Thoracic aorta (tissue), 2 donors: ENCODE results near the gene FRMD6. TPM values are rescaled to one million over a fixed set of nuclear protein-coding genes. Genes with fewer than 3 reads are reported as not detected.

Source experiments
- ATAC-seq: fragments of 150-250 bp; one replicate; pipeline ENCODE4 v1.8.0; 2017; ENCODE audit warnings: low read depth; ENCODE audit not compliant: insufficient number of reproducible peaks, low FRiP score
- DNase-seq: peaks from one replicate; pipeline ENCODE4 v3.0.0-alpha.2; 2020; ENCODE audit warnings: low spot score
- H3K27ac ChIP-seq, 2 donors: fragments of 200-600 bp; sonication (generic); 1 replicate in 1 of 2; 2 replicates in 1 of 2; pipeline ENCODE4 v1.5.1; 2016; ENCODE audit warnings: mild to moderate bottlenecking in 2 of 2, moderate library complexity in 2 of 2
- H3K27me3 ChIP-seq: fragments of 200-600 bp; sonication (generic); replicated peaks from 2 replicates; pipeline ENCODE4 v1.6.0; 2016; ENCODE audit warnings: mild to moderate bottlenecking; ENCODE audit not compliant: insufficient read depth
- H3K36me3 ChIP-seq: fragments of 200-600 bp; sonication (generic); one replicate; pipeline ENCODE4 v1.5.1; 2016
- H3K4me1 ChIP-seq, 2 donors: fragments of 200-600 bp; sonication (generic); 1 replicate in 1 of 2; 2 replicates in 1 of 2; pipeline versions ENCODE4 v1.5.1 to v1.6.0; 2016; ENCODE audit warnings: low read depth in 2 of 2, mild to moderate bottlenecking in 1 of 2; ENCODE audit not compliant: control insufficient read depth in 1 of 2
- H3K4me3 ChIP-seq: fragments of 200-600 bp; sonication (generic); 2 replicates; pipeline ENCODE4 v1.5.1; 2016; ENCODE audit warnings: mild to moderate bottlenecking
- H3K9me3 ChIP-seq: fragments of 200-600 bp; sonication (generic); 2 replicates; pipeline ENCODE4 v1.5.1; 2016
- total RNA-seq, 2 donors: library from RNA; depleted of rRNA; stranded (reverse); fragments of >200 nt; gene quantifications; one replicate each; pipeline versions ENCODE4 v1.1.0 to v1.2.3, GENCODE V29; 2016
- TF ChIP-seq, protein P1 (sequence below): fragments of 200-600 bp; sonication (generic); IDR thresholded peaks from one replicate; pipeline ENCODE4 v1.5.1; 2019; ENCODE audit warnings: antibody characterized with exemption

The FRMD6 gene
- total RNA-seq, 2 donors from 2014 or later = 72.3 to 79.6 TPM

DNA sequence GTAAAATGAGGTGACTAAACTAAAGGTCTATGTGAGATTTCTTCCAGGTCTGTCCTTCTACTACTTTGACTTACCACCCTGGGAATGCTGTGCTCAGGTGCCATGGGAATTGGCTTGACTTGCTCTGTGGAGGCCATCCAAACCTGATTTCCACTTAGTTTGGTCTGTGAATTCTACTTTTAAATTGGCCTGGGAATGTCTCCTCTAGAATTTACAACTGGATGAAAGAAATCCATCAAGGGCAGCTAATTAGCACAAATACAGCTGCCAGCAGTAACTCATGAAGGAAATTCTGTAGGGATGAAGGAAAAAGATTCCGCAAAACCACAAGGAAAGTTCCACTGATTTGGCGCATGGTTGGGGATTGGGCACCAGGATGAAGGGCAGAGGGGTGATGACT, 31.7 kb upstream of the FRMD6 start:
- peaks cover 4 to 13% of the 10 kb centered on the region in 2 donors for H3K4me1 ChIP-seq
- DNase-seq = no peak
- no peak for ATAC-seq

GRCh38 chr14:51621654-51622053, 30.1 kb upstream of the FRMD6 start:
- Histone ChIP-seq H3K36me3 (no peaks in the 10 kb centered on the region), H3K4me3 (no peak overlapping the region), H3K27me3 (no peaks in the 10 kb centered on the region), H3K9me3 (no peaks in the 10 kb centered on the region), H3K4me1 (peaks cover 4 to 16% of the 10 kb centered on the region in 2 donors), H3K27ac (no peak overlapping the region)
- TF ChIP-seq, protein P1, sequence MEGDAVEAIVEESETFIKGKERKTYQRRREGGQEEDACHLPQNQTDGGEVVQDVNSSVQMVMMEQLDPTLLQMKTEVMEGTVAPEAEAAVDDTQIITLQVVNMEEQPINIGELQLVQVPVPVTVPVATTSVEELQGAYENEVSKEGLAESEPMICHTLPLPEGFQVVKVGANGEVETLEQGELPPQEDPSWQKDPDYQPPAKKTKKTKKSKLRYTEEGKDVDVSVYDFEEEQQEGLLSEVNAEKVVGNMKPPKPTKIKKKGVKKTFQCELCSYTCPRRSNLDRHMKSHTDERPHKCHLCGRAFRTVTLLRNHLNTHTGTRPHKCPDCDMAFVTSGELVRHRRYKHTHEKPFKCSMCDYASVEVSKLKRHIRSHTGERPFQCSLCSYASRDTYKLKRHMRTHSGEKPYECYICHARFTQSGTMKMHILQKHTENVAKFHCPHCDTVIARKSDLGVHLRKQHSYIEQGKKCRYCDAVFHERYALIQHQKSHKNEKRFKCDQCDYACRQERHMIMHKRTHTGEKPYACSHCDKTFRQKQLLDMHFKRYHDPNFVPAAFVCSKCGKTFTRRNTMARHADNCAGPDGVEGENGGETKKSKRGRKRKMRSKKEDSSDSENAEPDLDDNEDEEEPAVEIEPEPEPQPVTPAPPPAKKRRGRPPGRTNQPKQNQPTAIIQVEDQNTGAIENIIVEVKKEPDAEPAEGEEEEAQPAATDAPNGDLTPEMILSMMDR = no peak
- no peak for ATAC-seq
- DNase-seq = no peak

More for the DNA sequence above, 31.7 kb upstream of the FRMD6 start:
- H3K4me3 ChIP-seq = no peak overlapping the region
- TF ChIP-seq, protein P1 = no peak
- H3K36me3 ChIP-seq = no peaks in the 10 kb centered on the region
- H3K27ac ChIP-seq = no peak overlapping the region
- no peaks in the 10 kb centered on the region for H3K9me3 ChIP-seq
- no peaks in the 10 kb centered on the region for H3K27me3 ChIP-seq

- Histone ChIP-seq H3K27ac (no peak overlapping the region), H3K9me3 (no peaks in the 10 kb centered on the region), H3K36me3 (no peaks in the 10 kb centered on the region), H3K27me3 (no peaks in the 10 kb centered on the region), H3K4me3 (no peak overlapping the region), H3K4me1 (peaks cover 0 to 16% of the 10 kb centered on the region in 2 donors)
- DNase-seq (no peak), ATAC-seq (no peak)
- TF ChIP-seq, protein P1 = no peak
These were observed 29.3 kb upstream of the FRMD6 start for GRCh38 chr14:51622376-51622775.

DNA sequence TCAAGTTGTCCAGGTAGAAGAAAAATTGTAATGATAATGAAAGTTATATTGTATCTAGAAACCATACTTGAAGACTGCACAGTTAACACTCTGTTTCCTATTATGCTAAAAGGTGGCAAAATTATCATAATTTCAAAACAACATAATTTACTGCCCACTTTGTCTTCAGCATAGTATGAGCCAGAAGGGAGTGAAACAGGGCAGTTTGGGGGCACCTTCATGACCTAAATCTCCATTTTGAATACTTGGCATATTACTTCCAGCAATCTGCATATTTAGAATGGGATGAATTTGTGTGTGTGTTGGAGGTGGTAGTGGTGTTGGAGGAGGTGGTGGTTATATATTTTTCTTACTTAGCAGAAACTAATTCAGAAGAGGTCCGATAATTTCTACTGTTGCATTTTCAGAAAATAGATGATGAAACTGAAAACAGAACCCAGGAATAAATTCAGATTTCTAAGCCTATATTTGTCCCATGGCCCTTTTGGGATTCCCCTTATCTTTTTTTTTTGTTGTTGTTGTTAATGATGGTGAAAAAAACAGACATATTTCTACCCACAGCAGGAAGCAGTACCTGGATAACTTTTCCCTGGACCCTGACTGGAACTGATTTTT, 26.6 kb upstream of the FRMD6 start:
- TF ChIP-seq, protein P1 = no peak
- H3K4me3 ChIP-seq = no peak overlapping the region
- H3K9me3 ChIP-seq = no peaks in the 10 kb centered on the region
- H3K27me3 ChIP-seq = no peaks in the 10 kb centered on the region
- peaks cover 0 to 17% of the 10 kb centered on the region in 2 donors for H3K4me1 ChIP-seq
- ATAC-seq (no peak), DNase-seq (no peak)
- H3K27ac ChIP-seq = no peak overlapping the region
- no peaks in the 10 kb centered on the region for H3K36me3 ChIP-seq

DNA sequence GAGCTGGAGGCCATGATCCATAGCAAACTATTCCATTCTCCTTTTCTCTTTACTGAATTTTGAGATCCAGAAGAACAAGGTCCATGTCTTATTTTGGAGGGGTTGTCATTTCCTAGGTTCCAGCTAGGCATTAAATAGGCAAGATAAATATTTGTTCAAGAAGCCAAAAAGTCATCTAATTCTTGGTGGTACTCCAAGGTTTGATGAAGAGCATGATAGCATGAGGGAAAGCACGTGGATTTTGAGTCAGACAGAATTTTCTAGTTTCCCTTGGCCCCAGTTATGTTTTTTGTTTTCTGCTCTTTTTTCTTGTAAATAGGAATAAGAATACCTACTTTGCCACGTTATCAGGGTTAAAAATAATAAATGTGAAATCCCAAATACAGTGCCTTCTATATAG, 25.5 kb upstream of the FRMD6 start:
- Histone ChIP-seq H3K27me3 (no peaks in the 10 kb centered on the region), H3K9me3 (no peaks in the 10 kb centered on the region), H3K36me3 (no peaks in the 10 kb centered on the region), H3K27ac (no peak overlapping the region), H3K4me3 (no peak overlapping the region), H3K4me1 (peaks cover 0 to 17% of the 10 kb centered on the region in 2 donors)
- no peak for ATAC-seq
- TF ChIP-seq, protein P1 = no peak
- DNase-seq = no peak
